ENCODE results near the gene CDKAL1.
"Not testable (repeated sequence)": the region's sequence is repeated elsewhere in the genome, so short reads cannot be mapped to it uniquely, and the experiment has no call there.

CDKAL1 gene

GRCh38 chr6:20583444-20583800 lies 49.2 kb downstream of the CDKAL1 start:
- Histone ChIP-seq H3K27me3 (ENCODE audit: insufficient read depth, low read length, poor library complexity) (no peaks in the 10 kb centered on the region), H3K36me3 (ENCODE audit: insufficient read depth, low read length) (peaks cover 14% of the 10 kb centered on the region), H2AFZ (ENCODE audit: low read depth, low read length) (no peak overlapping the region), H3K9me3 (ENCODE audit: insufficient read depth, low read length, severe bottlenecking) (no peaks in the 10 kb centered on the region), H3K27ac (ENCODE audit: low read length) (no peak overlapping the region), H3K9ac (ENCODE audit: low read depth, low read length) (no peak overlapping the region), H3K4me1 (ENCODE audit: insufficient read depth, low read length) (peaks cover 4% of the 10 kb centered on the region), H3K79me2 (ENCODE audit: insufficient read depth, low read length) (peaks cover 5% of the 10 kb centered on the region; the same call in 1 of the 2 replicates), H3K4me2 (ENCODE audit: insufficient read depth, low read length) (no peak overlapping the region), H4K20me1 (ENCODE audit: insufficient read depth, low read length) (no peaks in the 10 kb centered on the region), H3K4me3 (ENCODE audit: low read depth in 1 of 2, low read length in 2 of 2) (no peak overlapping the region)
- no peak for DNase-seq
- TF ChIP-seq EZH2 (IDR thresholded peaks at IDR 0.05; ENCODE audit: borderline replicate concordance, low read depth, low read length, severe bottlenecking) (no peak), CTCF (IDR thresholded peaks at IDR 0.05; ENCODE audit: borderline replicate concordance, extremely low read depth, low read length, poor library complexity, severe bottlenecking) (no peak)
- ATAC-seq (ENCODE audit: insufficient read depth, low read depth), result no peak

GRCh38 chr6:20584100-20584731 lies 50.0 kb downstream of the CDKAL1 start:
- peaks cover 5% of the 10 kb centered on the region; the same call in 1 of the 2 replicates for H3K79me2 ChIP-seq (ENCODE audit: insufficient read depth, low read length)
- ATAC-seq (ENCODE audit: insufficient read depth, low read depth) (no peak), DNase-seq (no peak)
- no peak overlapping the region for H3K4me3 ChIP-seq (ENCODE audit: low read depth in 1 of 2, low read length in 2 of 2)
- H3K27ac ChIP-seq (ENCODE audit: low read length), result peak overlapping the region; percentile 2; the same call in 1 of the 2 replicates
- no peaks in the 10 kb centered on the region for H3K9me3 ChIP-seq (ENCODE audit: insufficient read depth, low read length, severe bottlenecking)
- TF ChIP-seq EZH2 (IDR thresholded peaks at IDR 0.05; ENCODE audit: borderline replicate concordance, low read depth, low read length, severe bottlenecking) (no peak), CTCF (IDR thresholded peaks at IDR 0.05; ENCODE audit: borderline replicate concordance, extremely low read depth, low read length, poor library complexity, severe bottlenecking) (no peak)
- peaks cover 12% of the 10 kb centered on the region for H3K4me1 ChIP-seq (ENCODE audit: insufficient read depth, low read length)
- peaks cover 11% of the 10 kb centered on the region for H3K36me3 ChIP-seq (ENCODE audit: insufficient read depth, low read length)
- no peak overlapping the region for H3K9ac ChIP-seq (ENCODE audit: low read depth, low read length)
- H2AFZ ChIP-seq (ENCODE audit: low read depth, low read length), result no peak overlapping the region
- H3K4me2 ChIP-seq (ENCODE audit: insufficient read depth, low read length), result no peak overlapping the region
- H4K20me1 ChIP-seq (ENCODE audit: insufficient read depth, low read length), result no peaks in the 10 kb centered on the region
- no peaks in the 10 kb centered on the region for H3K27me3 ChIP-seq (ENCODE audit: insufficient read depth, low read length, poor library complexity)

- no peak for TF ChIP-seq CTCF (IDR thresholded peaks at IDR 0.05; ENCODE audit: borderline replicate concordance, extremely low read depth, low read length, poor library complexity, severe bottlenecking)
- no peak for TF ChIP-seq EZH2 (IDR thresholded peaks at IDR 0.05; ENCODE audit: borderline replicate concordance, low read depth, low read length, severe bottlenecking)
- DNase-seq (no peak), ATAC-seq (ENCODE audit: insufficient read depth, low read depth) (peak; percentile 81)
- H3K27me3 ChIP-seq (ENCODE audit: insufficient read depth, low read length, poor library complexity), result no peaks in the 10 kb centered on the region
- peak overlapping the region; percentile 63 for H3K27ac ChIP-seq (ENCODE audit: low read length)
- no peaks in the 10 kb centered on the region; the same call in 1 of the 2 replicates for H3K36me3 ChIP-seq (ENCODE audit: insufficient read depth, low read length)
- no peaks in the 10 kb centered on the region for H4K20me1 ChIP-seq (ENCODE audit: insufficient read depth, low read length)
- H3K4me1 ChIP-seq (ENCODE audit: insufficient read depth, low read length), result peaks cover 20% of the 10 kb centered on the region
- no peaks in the 10 kb centered on the region for H3K9me3 ChIP-seq (ENCODE audit: insufficient read depth, low read length, severe bottlenecking)
- peaks cover 7% of the 10 kb centered on the region; the same call in 1 of the 2 replicates for H3K79me2 ChIP-seq (ENCODE audit: insufficient read depth, low read length)
- no peak overlapping the region for H3K4me3 ChIP-seq (ENCODE audit: low read depth in 1 of 2, low read length in 2 of 2)
- H3K4me2 ChIP-seq (ENCODE audit: insufficient read depth, low read length), result peak overlapping the region; percentile 36; the same call in 1 of the 2 replicates
- H3K9ac ChIP-seq (ENCODE audit: low read depth, low read length), result 0 out of 2 replicates have a peak overlapping the region, but pooled peaks have one; percentile 4
- H2AFZ ChIP-seq (ENCODE audit: low read depth, low read length), result peak overlapping the region; percentile 29; the same call in 1 of the 2 replicates
Measured at GRCh38 chr6:20589266-20589665, 55.0 kb downstream of the CDKAL1 start.

- not testable (repeated sequence) for H2AFZ ChIP-seq (ENCODE audit: low read depth, low read length); ATAC-seq (ENCODE audit: insufficient read depth, low read depth); H3K4me2 ChIP-seq (ENCODE audit: insufficient read depth, low read length); DNase-seq; H3K79me2 ChIP-seq (ENCODE audit: insufficient read depth, low read length); H3K4me3 ChIP-seq (ENCODE audit: low read depth in 1 of 2, low read length in 2 of 2); H3K36me3 ChIP-seq (ENCODE audit: insufficient read depth, low read length); H3K27me3 ChIP-seq (ENCODE audit: insufficient read depth, low read length, poor library complexity); H3K9me3 ChIP-seq (ENCODE audit: insufficient read depth, low read length, severe bottlenecking); H4K20me1 ChIP-seq (ENCODE audit: insufficient read depth, low read length); H3K9ac ChIP-seq (ENCODE audit: low read depth, low read length); H3K27ac ChIP-seq (ENCODE audit: low read length)
- peaks cover 20% of the 10 kb centered on the region for H3K4me1 ChIP-seq (ENCODE audit: insufficient read depth, low read length)
Measured at GRCh38 chr6:20590476-20590875, 56.2 kb downstream of the CDKAL1 start.

GRCh38 chr6:20594299-20594853 lies 60.1 kb downstream of the CDKAL1 start:
- not testable (repeated sequence) for H3K4me1 ChIP-seq (ENCODE audit: insufficient read depth, low read length); H4K20me1 ChIP-seq (ENCODE audit: insufficient read depth, low read length); H3K9me3 ChIP-seq (ENCODE audit: insufficient read depth, low read length, severe bottlenecking); H3K4me2 ChIP-seq (ENCODE audit: insufficient read depth, low read length); DNase-seq; ATAC-seq (ENCODE audit: insufficient read depth, low read depth); H3K9ac ChIP-seq (ENCODE audit: low read depth, low read length); H3K27ac ChIP-seq (ENCODE audit: low read length); H3K27me3 ChIP-seq (ENCODE audit: insufficient read depth, low read length, poor library complexity); H3K4me3 ChIP-seq (ENCODE audit: low read depth in 1 of 2, low read length in 2 of 2); H2AFZ ChIP-seq (ENCODE audit: low read depth, low read length); H3K79me2 ChIP-seq (ENCODE audit: insufficient read depth, low read length)
- H3K36me3 ChIP-seq (ENCODE audit: insufficient read depth, low read length), result peaks cover 19% of the 10 kb centered on the region

All from DND-41 (cell line).